Measurements from ENCODE around the gene AP3D1.

GRCh38 chr19:2111886-2112285 is 39.5 kb downstream of the AP3D1 start:
- TF ChIP-seq GATAD2B (IDR thresholded peaks at IDR 0.05; ENCODE audit: borderline replicate concordance) (no peak), KDM4B (IDR thresholded peaks at IDR 0.05; ENCODE audit: borderline replicate concordance in 2 of 2, low read depth in 1 of 2) (no peak), POLR2AphosphoS5 (IDR thresholded peaks at IDR 0.05; ENCODE audit: control insufficient read depth, insufficient read depth, low read depth, low read length) (no peak), HDAC3 (IDR thresholded peaks at IDR 0.05; ENCODE audit: borderline replicate concordance, partially characterized antibody) (no peak)
